Kidney glomerular epithelial cell (primary cell): ENCODE results near the gene SORCS2.

Experiments
- DNase-seq: peaks from one replicate; lab custom pipeline; 2025; lab: John Stamatoyannopoulos, UW

Gene SORCS2

GRCh38 chr4:7673121-7673520, 480.8 kb downstream of the SORCS2 start:
- DNase-seq = no peak

GRCh38 chr4:7674706-7675105, 482.4 kb downstream of the SORCS2 start:
- no peak for DNase-seq

GRCh38 chr4:7675136-7675535, 482.8 kb downstream of the SORCS2 start:
- no peak for DNase-seq

GRCh38 chr4:7675612-7676320, 483.4 kb downstream of the SORCS2 start:
- no peak for DNase-seq

- no peak for DNase-seq
Observed at GRCh38 chr4:7676398-7676922, 484.1 kb downstream of the SORCS2 start.

GRCh38 chr4:7677086-7677485, 484.7 kb downstream of the SORCS2 start:
- DNase-seq = no peak

- DNase-seq = no peak
Observed at GRCh38 chr4:7677799-7678301, 485.5 kb downstream of the SORCS2 start.

GRCh38 chr4:7678318-7678852, 486.0 kb downstream of the SORCS2 start:
- DNase-seq = no peak

- DNase-seq = no peak
Observed at GRCh38 chr4:7679406-7680040, 487.2 kb downstream of the SORCS2 start.

- DNase-seq = no peak
Observed at GRCh38 chr4:7680106-7680505, 487.8 kb downstream of the SORCS2 start.

- DNase-seq = no peak
Observed at GRCh38 chr4:7680731-7681130, 488.4 kb downstream of the SORCS2 start.

GRCh38 chr4:7683126-7683703, 490.9 kb downstream of the SORCS2 start:
- DNase-seq = no peak

GRCh38 chr4:7684294-7684693, 492.0 kb downstream of the SORCS2 start:
- DNase-seq = no peak

- no peak for DNase-seq
Observed at GRCh38 chr4:7686070-7686870, 493.9 kb downstream of the SORCS2 start.

- no peak for DNase-seq
Observed at GRCh38 chr4:7687006-7687405, 494.7 kb downstream of the SORCS2 start.

- DNase-seq = no peak
Observed at GRCh38 chr4:7687796-7688195, 495.5 kb downstream of the SORCS2 start.

- no peak for DNase-seq
Observed at GRCh38 chr4:7689773-7690693, 497.7 kb downstream of the SORCS2 start.

- no peak for DNase-seq
Observed at GRCh38 chr4:7691061-7691460, 498.7 kb downstream of the SORCS2 start.

GRCh38 chr4:7691982-7692381, 499.6 kb downstream of the SORCS2 start:
- no peak for DNase-seq

- no peak for DNase-seq
Observed at GRCh38 chr4:7692451-7693236, 500.3 kb downstream of the SORCS2 start.
